Parathyroid adenoma (tissue), 2 donors: ENCODE data around the gene CDH8.

Experiments used
- H2AFZ ChIP-seq: fragments of 300-600 bp; sonication (generic); one replicate; pipeline ENCODE4 v1.7.0; 2017; ENCODE audit warnings: antibody characterized with exemption, mild to moderate bottlenecking
- H3K27ac ChIP-seq: fragments of 300-600 bp; sonication (generic); one replicate; pipeline ENCODE4 v1.7.0; 2017
- H3K27me3 ChIP-seq: fragments of 300-600 bp; sonication (generic); one replicate; pipeline ENCODE4 v1.7.0; 2017; ENCODE audit warnings: low read length; ENCODE audit not compliant: control insufficient read depth, insufficient read depth
- H3K36me3 ChIP-seq: fragments of 300-600 bp; sonication (generic); one replicate; pipeline ENCODE4 v1.7.0; 2017; ENCODE audit warnings: low read length; ENCODE audit not compliant: control insufficient read depth, insufficient read depth
- H3K4me1 ChIP-seq: fragments of 300-600 bp; sonication (generic); one replicate; pipeline ENCODE4 v1.7.0; 2017; ENCODE audit warnings: control low read depth
- H3K4me2 ChIP-seq: fragments of 300-600 bp; sonication (generic); one replicate; pipeline ENCODE4 v1.7.0; 2017; ENCODE audit warnings: low read length
- H3K4me3 ChIP-seq: fragments of 300-600 bp; sonication (generic); one replicate; pipeline ENCODE4 v1.7.0; 2017; ENCODE audit warnings: low read depth, low read length
- H3K79me2 ChIP-seq: fragments of 300-600 bp; sonication (generic); one replicate; pipeline ENCODE4 v1.7.0; 2017; ENCODE audit warnings: control low read depth
- H3K9ac ChIP-seq: fragments of 300-600 bp; sonication (generic); one replicate; pipeline ENCODE4 v1.7.0; 2017; ENCODE audit warnings: mild to moderate bottlenecking
- H3K9me3 ChIP-seq: fragments of 300-600 bp; sonication (generic); one replicate; pipeline ENCODE4 v1.7.0; 2017; ENCODE audit warnings: low read length; ENCODE audit not compliant: control insufficient read depth
- TF ChIP-seq, protein P1 (sequence below): fragments of 300-600 bp; sonication (generic); IDR thresholded peaks from one replicate; pipeline ENCODE4 v1.7.0; 2017; ENCODE audit warnings: antibody characterized with exemption, mild to moderate bottlenecking
- donor health status: primary hyperparathyroidism.

The CDH8 gene

DNA sequence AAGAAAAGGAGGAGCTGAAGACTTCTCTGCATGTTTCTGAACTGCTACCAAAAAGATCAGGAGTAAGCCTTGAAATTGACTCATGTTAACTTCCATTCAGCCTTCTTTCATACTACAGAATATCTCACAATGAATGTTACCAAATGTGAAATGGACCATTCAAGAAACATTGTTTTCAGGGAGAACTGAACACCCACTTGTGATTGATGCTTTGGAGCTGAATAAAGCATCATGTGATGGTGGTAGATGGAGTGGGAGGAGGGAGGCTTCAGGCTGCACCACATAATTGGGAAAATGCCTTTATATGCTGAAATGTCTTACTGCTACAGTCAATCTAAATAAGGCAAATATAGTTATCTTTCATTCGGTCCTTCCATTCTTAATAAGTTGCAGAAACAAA lies 127.8 kb downstream of the CDH8 start:
- Histone ChIP-seq H3K4me2 (no peak overlapping the region), H3K4me3 (no peak overlapping the region), H3K9me3 (no peaks in the 10 kb centered on the region), H3K9ac (no peak overlapping the region), H3K4me1 (no peaks in the 10 kb centered on the region), H3K27me3 (no peaks in the 10 kb centered on the region), H3K36me3 (no peaks in the 10 kb centered on the region), H2AFZ (no peak overlapping the region), H3K79me2 (no peaks in the 10 kb centered on the region), H3K27ac (no peak overlapping the region)
- TF ChIP-seq, protein P1, sequence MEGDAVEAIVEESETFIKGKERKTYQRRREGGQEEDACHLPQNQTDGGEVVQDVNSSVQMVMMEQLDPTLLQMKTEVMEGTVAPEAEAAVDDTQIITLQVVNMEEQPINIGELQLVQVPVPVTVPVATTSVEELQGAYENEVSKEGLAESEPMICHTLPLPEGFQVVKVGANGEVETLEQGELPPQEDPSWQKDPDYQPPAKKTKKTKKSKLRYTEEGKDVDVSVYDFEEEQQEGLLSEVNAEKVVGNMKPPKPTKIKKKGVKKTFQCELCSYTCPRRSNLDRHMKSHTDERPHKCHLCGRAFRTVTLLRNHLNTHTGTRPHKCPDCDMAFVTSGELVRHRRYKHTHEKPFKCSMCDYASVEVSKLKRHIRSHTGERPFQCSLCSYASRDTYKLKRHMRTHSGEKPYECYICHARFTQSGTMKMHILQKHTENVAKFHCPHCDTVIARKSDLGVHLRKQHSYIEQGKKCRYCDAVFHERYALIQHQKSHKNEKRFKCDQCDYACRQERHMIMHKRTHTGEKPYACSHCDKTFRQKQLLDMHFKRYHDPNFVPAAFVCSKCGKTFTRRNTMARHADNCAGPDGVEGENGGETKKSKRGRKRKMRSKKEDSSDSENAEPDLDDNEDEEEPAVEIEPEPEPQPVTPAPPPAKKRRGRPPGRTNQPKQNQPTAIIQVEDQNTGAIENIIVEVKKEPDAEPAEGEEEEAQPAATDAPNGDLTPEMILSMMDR = no peak

DNA sequence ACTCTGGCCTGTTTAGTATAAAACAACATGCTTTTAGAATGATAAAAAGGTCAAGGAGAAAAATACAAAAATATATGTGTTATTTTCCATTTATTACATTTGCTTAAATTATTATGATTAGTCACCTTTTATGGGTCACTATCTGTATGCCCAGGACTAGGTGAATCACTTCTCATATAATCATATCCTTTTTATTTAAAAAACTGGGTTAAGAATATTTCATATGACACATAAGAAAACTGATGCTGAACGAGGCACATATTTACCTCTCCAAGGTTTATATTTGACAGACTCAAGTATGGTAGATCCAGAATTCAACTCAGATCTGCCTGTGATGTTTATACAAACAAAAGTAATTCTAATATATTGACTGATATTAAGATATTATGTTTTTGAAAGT lies 134.5 kb downstream of the CDH8 start:
- no peaks in the 10 kb centered on the region for H3K9me3 ChIP-seq
- H3K27me3 ChIP-seq = no peaks in the 10 kb centered on the region
- H3K36me3 ChIP-seq = no peaks in the 10 kb centered on the region
- H2AFZ ChIP-seq = no peak overlapping the region
- H3K27ac ChIP-seq = no peak overlapping the region
- H3K4me2 ChIP-seq = no peak overlapping the region
- no peak overlapping the region for H3K4me3 ChIP-seq
- H3K4me1 ChIP-seq = no peaks in the 10 kb centered on the region
- no peaks in the 10 kb centered on the region for H3K79me2 ChIP-seq
- H3K9ac ChIP-seq = no peak overlapping the region
- TF ChIP-seq, protein P1 = no peak

DNA sequence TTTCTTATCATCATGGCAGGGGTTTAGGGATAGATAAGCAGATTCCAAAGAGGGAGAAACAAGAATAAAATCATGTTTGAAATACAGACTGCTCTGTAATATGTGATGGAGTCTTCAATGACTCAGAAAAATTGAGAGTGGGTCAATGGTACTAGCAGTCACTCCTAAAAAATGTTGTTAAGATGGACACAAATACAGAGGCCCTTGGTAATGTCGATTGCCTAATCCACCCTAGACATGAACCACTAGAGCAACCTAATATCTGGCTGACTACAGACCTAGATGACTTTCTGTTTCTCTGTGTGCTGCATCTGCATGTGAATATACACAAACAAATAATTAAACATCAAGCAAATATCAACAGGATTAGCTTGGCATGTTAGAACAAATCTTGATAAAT lies 135.8 kb downstream of the CDH8 start:
- H2AFZ ChIP-seq = no peak overlapping the region
- no peaks in the 10 kb centered on the region for H3K79me2 ChIP-seq
- no peak overlapping the region for H3K4me3 ChIP-seq
- TF ChIP-seq, protein P1 = no peak
- no peak overlapping the region for H3K27ac ChIP-seq
- H3K4me1 ChIP-seq = no peaks in the 10 kb centered on the region
- H3K9ac ChIP-seq = no peak overlapping the region
- no peaks in the 10 kb centered on the region for H3K27me3 ChIP-seq
- no peak overlapping the region for H3K4me2 ChIP-seq
- H3K36me3 ChIP-seq = no peaks in the 10 kb centered on the region
- no peaks in the 10 kb centered on the region for H3K9me3 ChIP-seq

DNA sequence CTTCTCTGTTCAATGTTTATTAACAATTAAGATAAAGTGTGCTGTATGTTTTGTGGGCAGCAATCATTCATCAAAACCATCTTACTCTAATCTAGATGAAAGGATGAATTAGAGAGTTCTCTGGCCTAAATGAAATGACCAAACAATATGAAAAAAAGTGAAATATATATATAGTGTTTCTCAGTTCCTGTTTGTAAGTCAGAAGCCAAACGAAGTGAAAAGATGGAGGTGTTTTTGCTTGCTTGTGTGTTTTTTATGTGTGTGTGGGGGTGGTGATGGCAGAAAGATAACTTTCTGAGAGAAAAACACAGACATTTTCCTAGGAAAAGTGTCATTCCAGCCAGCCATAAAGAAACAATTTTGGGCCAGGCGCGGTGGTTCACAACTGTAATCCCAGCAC lies 138.6 kb downstream of the CDH8 start:
- H3K4me1 ChIP-seq = no peaks in the 10 kb centered on the region
- H3K79me2 ChIP-seq = no peaks in the 10 kb centered on the region
- H3K27ac ChIP-seq = no peak overlapping the region
- H3K4me3 ChIP-seq = no peak overlapping the region
- TF ChIP-seq, protein P1 = no peak
- no peaks in the 10 kb centered on the region for H3K27me3 ChIP-seq
- H2AFZ ChIP-seq = no peak overlapping the region
- no peaks in the 10 kb centered on the region for H3K36me3 ChIP-seq
- no peak overlapping the region for H3K4me2 ChIP-seq
- no peaks in the 10 kb centered on the region for H3K9me3 ChIP-seq
- H3K9ac ChIP-seq = no peak overlapping the region

DNA sequence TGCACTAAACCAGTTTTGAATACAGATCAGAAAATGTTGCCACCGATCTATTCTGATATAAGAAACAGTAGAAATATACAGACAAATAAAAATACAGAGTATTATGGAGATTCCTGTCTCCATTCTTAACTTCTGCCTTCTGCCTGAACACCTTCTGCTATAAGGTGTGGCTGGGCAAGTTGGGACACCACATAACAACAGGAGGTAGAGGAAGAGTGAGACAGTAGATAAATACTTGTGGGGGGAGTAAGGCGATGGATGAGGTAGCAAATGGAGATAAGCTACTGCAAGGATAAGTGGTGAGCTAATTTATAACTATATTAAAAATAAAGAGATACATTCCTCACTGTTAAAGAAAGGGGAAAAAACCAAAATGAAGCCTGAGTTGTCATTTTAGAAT lies 143.7 kb downstream of the CDH8 start:
- H3K27me3 ChIP-seq = no peaks in the 10 kb centered on the region
- no peak overlapping the region for H3K27ac ChIP-seq
- no peak overlapping the region for H3K4me3 ChIP-seq
- H3K36me3 ChIP-seq = no peaks in the 10 kb centered on the region
- no peaks in the 10 kb centered on the region for H3K4me1 ChIP-seq
- no peaks in the 10 kb centered on the region for H3K79me2 ChIP-seq
- H3K9me3 ChIP-seq = no peaks in the 10 kb centered on the region
- no peak overlapping the region for H3K9ac ChIP-seq
- TF ChIP-seq, protein P1 = no peak
- no peak overlapping the region for H2AFZ ChIP-seq
- no peak overlapping the region for H3K4me2 ChIP-seq
